Measurements from ENCODE around the gene ZSWIM9.

DNA sequence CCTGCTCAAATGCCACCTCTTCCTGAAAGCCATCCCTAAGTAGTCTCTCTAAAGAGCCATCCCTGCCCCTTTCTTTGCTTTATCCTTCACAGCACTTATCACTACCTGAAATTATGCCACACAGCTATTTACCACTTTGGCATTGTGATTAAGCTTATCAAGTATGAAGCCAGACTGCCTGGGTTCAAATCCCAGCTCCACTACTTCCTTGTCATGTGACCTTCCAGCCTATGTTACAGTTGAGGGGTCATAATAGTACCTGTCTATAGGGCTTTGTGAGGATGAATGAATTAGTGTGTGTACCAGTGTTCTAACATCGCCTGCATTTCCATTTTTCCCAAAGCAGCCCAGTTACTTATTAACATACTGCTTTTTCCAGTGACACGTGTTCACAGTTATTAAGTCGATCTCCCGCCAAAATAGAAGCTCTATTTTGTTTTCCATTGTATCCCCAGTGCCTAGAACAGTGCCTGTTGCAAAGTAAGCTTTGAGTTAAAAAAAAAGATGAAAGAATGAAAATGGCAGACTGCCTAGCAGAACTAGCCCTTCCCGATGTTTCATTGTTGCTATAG is 32.8 kb downstream of the ZSWIM9 start:
- TF ChIP-seq, protein P1, sequence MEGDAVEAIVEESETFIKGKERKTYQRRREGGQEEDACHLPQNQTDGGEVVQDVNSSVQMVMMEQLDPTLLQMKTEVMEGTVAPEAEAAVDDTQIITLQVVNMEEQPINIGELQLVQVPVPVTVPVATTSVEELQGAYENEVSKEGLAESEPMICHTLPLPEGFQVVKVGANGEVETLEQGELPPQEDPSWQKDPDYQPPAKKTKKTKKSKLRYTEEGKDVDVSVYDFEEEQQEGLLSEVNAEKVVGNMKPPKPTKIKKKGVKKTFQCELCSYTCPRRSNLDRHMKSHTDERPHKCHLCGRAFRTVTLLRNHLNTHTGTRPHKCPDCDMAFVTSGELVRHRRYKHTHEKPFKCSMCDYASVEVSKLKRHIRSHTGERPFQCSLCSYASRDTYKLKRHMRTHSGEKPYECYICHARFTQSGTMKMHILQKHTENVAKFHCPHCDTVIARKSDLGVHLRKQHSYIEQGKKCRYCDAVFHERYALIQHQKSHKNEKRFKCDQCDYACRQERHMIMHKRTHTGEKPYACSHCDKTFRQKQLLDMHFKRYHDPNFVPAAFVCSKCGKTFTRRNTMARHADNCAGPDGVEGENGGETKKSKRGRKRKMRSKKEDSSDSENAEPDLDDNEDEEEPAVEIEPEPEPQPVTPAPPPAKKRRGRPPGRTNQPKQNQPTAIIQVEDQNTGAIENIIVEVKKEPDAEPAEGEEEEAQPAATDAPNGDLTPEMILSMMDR (IDR thresholded peaks at IDR 0.05), result no peak
- no peak for TF ChIP-seq EZH2 (IDR thresholded peaks at IDR 0.05)
